SK-N-SH treated with all-trans-retinoic acid at 6 μM for 48 hours (cell line): ENCODE data around the gene DIPK1B.

ENCODE experiments used
- CSDC2 ChIP-seq: fragments of 250-450 bp; sonication (Bioruptor Pico); IDR thresholded peaks from 2 replicates; pipeline ENCODE4 v1.5.0; 2020; ENCODE audit warnings: mild to moderate bottlenecking, moderate library complexity
- RARB ChIP-seq: fragments of 250-450 bp; sonication (Bioruptor Pico); IDR thresholded peaks from 2 replicates; pipeline ENCODE4 v1.8.0; 2021; ENCODE audit warnings: mild to moderate bottlenecking, moderate library complexity
- ZFP3 ChIP-seq: fragments of 250-450 bp; sonication (Bioruptor Pico); IDR thresholded peaks from 2 replicates; pipeline ENCODE4 v1.5.0; 2020; ENCODE audit warnings: mild to moderate bottlenecking, moderate library complexity
- ZNF565 ChIP-seq: fragments of 450-650 bp; formaldehyde crosslinking; conservative IDR thresholded peaks from 2 replicates; pipeline ENCODE4 v1.5.0; 2020; ENCODE audit warnings: low read depth, mild to moderate bottlenecking, moderate library complexity
- ZNF70 ChIP-seq: fragments of 450-650 bp; formaldehyde crosslinking; IDR thresholded peaks from 2 replicates; pipeline ENCODE4 v1.5.0; 2020; ENCODE audit warnings: mild to moderate bottlenecking, moderate library complexity
- TF ChIP-seq, protein P1 (sequence below): fragments of 250-450 bp; sonication (Bioruptor Pico); IDR thresholded peaks from 2 replicates; pipeline ENCODE4 v1.5.0; 2020; ENCODE audit warnings: mild to moderate bottlenecking, moderate library complexity
- TF ChIP-seq, protein P2 (sequence below): fragments of 250-450 bp; sonication (Bioruptor Pico); IDR thresholded peaks from 2 replicates; pipeline ENCODE4 v1.8.0; 2020; ENCODE audit warnings: mild to moderate bottlenecking, moderate library complexity, borderline replicate concordance
- TF ChIP-seq, protein P3 (sequence below): fragments of 250-450 bp; sonication (Bioruptor Pico); IDR thresholded peaks from 2 replicates; pipeline ENCODE4 v1.5.1; 2021; ENCODE audit warnings: mild to moderate bottlenecking, moderate library complexity

DNA sequence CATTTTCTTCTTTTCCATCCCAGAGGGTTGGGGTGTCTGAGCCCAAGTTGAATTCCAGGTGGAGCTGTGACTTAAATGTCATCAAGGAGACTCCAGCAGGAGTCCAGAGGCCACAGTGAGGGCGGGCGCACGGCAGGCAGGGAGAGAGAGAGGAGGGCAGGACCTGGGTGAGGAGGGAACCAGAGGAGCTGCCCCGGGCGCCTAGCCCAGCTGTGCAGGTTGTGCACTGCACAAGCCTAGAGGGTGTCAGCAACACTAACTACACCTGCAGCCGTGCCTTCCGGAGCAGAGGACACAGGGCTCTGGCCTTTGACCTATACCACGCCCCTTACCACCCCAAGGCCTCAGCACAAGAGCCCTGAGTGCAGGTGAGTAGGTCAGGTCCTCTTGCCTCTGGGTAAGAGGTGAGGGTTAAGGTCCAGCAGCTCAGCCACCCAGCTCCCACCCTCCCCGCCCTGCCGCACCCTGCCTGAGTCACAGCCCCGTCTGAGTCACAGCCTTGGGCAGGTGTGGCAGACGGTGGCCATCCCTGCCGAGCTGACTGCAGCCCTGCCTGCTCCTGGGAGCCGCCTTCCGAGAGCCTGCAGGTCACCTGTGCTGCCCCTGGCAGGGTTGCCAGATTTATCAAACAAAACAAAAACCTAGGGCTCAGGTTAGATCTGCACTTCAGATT is 18.7 kb upstream of the DIPK1B start:
- TF ChIP-seq, protein P1, sequence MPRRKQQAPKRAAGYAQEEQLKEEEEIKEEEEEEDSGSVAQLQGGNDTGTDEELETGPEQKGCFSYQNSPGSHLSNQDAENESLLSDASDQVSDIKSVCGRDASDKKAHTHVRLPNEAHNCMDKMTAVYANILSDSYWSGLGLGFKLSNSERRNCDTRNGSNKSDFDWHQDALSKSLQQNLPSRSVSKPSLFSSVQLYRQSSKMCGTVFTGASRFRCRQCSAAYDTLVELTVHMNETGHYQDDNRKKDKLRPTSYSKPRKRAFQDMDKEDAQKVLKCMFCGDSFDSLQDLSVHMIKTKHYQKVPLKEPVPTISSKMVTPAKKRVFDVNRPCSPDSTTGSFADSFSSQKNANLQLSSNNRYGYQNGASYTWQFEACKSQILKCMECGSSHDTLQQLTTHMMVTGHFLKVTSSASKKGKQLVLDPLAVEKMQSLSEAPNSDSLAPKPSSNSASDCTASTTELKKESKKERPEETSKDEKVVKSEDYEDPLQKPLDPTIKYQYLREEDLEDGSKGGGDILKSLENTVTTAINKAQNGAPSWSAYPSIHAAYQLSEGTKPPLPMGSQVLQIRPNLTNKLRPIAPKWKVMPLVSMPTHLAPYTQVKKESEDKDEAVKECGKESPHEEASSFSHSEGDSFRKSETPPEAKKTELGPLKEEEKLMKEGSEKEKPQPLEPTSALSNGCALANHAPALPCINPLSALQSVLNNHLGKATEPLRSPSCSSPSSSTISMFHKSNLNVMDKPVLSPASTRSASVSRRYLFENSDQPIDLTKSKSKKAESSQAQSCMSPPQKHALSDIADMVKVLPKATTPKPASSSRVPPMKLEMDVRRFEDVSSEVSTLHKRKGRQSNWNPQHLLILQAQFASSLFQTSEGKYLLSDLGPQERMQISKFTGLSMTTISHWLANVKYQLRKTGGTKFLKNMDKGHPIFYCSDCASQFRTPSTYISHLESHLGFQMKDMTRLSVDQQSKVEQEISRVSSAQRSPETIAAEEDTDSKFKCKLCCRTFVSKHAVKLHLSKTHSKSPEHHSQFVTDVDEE (CRISPR knock-in tag), result no peak
- TF ChIP-seq, protein P2, sequence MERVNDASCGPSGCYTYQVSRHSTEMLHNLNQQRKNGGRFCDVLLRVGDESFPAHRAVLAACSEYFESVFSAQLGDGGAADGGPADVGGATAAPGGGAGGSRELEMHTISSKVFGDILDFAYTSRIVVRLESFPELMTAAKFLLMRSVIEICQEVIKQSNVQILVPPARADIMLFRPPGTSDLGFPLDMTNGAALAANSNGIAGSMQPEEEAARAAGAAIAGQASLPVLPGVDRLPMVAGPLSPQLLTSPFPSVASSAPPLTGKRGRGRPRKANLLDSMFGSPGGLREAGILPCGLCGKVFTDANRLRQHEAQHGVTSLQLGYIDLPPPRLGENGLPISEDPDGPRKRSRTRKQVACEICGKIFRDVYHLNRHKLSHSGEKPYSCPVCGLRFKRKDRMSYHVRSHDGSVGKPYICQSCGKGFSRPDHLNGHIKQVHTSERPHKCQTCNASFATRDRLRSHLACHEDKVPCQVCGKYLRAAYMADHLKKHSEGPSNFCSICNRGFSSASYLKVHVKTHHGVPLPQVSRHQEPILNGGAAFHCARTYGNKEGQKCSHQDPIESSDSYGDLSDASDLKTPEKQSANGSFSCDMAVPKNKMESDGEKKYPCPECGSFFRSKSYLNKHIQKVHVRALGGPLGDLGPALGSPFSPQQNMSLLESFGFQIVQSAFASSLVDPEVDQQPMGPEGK (CRISPR knock-in tag), result no peak
- TF ChIP-seq ZNF70 (CRISPR knock-in tag) (no peak), ZNF565 (CRISPR knock-in tag) (no peak), RARB (CRISPR knock-in tag) (no peak), CSDC2 (CRISPR knock-in tag) (no peak), ZFP3 (CRISPR knock-in tag) (no peak)
- TF ChIP-seq, protein P3, sequence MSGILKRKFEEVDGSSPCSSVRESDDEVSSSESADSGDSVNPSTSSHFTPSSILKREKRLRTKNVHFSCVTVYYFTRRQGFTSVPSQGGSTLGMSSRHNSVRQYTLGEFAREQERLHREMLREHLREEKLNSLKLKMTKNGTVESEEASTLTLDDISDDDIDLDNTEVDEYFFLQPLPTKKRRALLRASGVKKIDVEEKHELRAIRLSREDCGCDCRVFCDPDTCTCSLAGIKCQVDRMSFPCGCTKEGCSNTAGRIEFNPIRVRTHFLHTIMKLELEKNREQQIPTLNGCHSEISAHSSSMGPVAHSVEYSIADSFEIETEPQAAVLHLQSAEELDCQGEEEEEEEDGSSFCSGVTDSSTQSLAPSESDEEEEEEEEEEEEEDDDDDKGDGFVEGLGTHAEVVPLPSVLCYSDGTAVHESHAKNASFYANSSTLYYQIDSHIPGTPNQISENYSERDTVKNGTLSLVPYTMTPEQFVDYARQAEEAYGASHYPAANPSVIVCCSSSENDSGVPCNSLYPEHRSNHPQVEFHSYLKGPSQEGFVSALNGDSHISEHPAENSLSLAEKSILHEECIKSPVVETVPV (CRISPR knock-in tag), result no peak
